Esophagus muscularis mucosa (tissue), 4 donors: Measurements from ENCODE around the gene FTO. TPM values are rescaled to one million over a fixed set of nuclear protein-coding genes. Genes with fewer than 3 reads are reported as not detected.

ENCODE experiments used
- DNase-seq: peaks from one replicate; pipeline ENCODE4 v3.0.0-alpha.2; 2017; ENCODE audit errors: extremely low spot score
- H3K27ac ChIP-seq, 4 donors: fragments of 200-600 bp; sonication (generic); replicated peaks in 1 of 4; 1 replicate in 3 of 4; 2 replicates in 1 of 4; pipeline ENCODE4 v1.5.1; 2016 to 2019; ENCODE audit warnings: mild to moderate bottlenecking in 1 of 4
- H3K27me3 ChIP-seq, 4 donors: fragments of 200-600 bp; sonication (generic); one replicate each; pipeline versions ENCODE4 v1.5.1 to v1.6.0; 2016 to 2019
- H3K36me3 ChIP-seq, 4 donors: fragments of 200-600 bp; sonication (generic); one replicate each; pipeline ENCODE4 v1.5.1; 2016 to 2019
- H3K4me1 ChIP-seq, 4 donors: fragments of 200-600 bp; sonication (generic); one replicate each; pipeline ENCODE4 v1.5.1; 2016 to 2019
- H3K4me3 ChIP-seq, 4 donors: fragments of 200-600 bp; sonication (generic); 1 replicate in 2 of 4; 2 replicates in 2 of 4; pipeline ENCODE4 v1.5.1; 2016 to 2019; ENCODE audit warnings: mild to moderate bottlenecking in 4 of 4, moderate library complexity in 1 of 4
- H3K9me3 ChIP-seq, 4 donors: fragments of 200-600 bp; sonication (generic); 1 replicate in 3 of 4; 2 replicates in 1 of 4; pipeline ENCODE4 v1.5.1; 2016 to 2019
- CTCF ChIP-seq, 3 experiments: fragments of 200-600 bp in 2 of 3; fragments of 450-650 bp in 1 of 3; sonication (generic) in 2 of 3; IDR thresholded peaks; one replicate each; pipeline ENCODE4 v1.5.1; 2017 to 2019; ENCODE audit warnings: antibody characterized with exemption in 3 of 3, mild to moderate bottlenecking in 2 of 3, moderate library complexity in 1 of 3
- EP300 ChIP-seq: sonication (generic); formaldehyde crosslinking; IDR thresholded peaks from one replicate; pipeline ENCODE4 v1.6.1; 2017; ENCODE audit warnings: antibody characterized with exemption
- POLR2A ChIP-seq: fragments of 450-650 bp; IDR thresholded peaks from one replicate; pipeline ENCODE4 v1.6.1; 2017; ENCODE audit warnings: antibody characterized with exemption, moderate library complexity, mild to moderate bottlenecking, low read depth
- POLR2AphosphoS5 ChIP-seq, 2 donors: sonication (generic); formaldehyde crosslinking; IDR thresholded peaks; one replicate each; pipeline ENCODE4 v1.6.1; 2017; ENCODE audit warnings: antibody characterized with exemption in 2 of 2
- WGBS: methylation state at CpG from one replicate; pipeline ENCODE4 v1.1.5; 2018; 5-methylcytosine and 5-hydroxymethylcytosine counted together
- intact Hi-C: fragments of 100-400 bp; cut with DNase I; formaldehyde crosslinking; loops from one replicate; pipeline ENCODE4 v1.15.1; 2023
- total RNA-seq, 4 donors: library from RNA; depleted of rRNA; stranded (reverse); fragments of >200 nt; gene quantifications; one replicate each; pipeline versions ENCODE4 v1.1.0 to v1.2.1, GENCODE V29; 2016

Gene FTO
- total RNA-seq, 4 donors from 2014 or later, result 101 to 121 (median 112) TPM

GRCh38 chr16:53937161-53937880 lies 233.4 kb downstream of the FTO start:
- peaks cover 0 to 19% (median 11%) of the 10 kb centered on the region in 4 donors for H3K4me1 ChIP-seq
- no peak for TF ChIP-seq POLR2A
- TF ChIP-seq POLR2AphosphoS5 (IDR thresholded peaks at IDR 0.05), result no peak
- no peak for TF ChIP-seq EP300
- no peak for TF ChIP-seq CTCF (IDR thresholded peaks at IDR 0.05)
- H3K27me3 ChIP-seq, result no peaks in the 10 kb centered on the region
- no peak for DNase-seq
- H3K9me3 ChIP-seq, result no peaks in the 10 kb centered on the region
- intact Hi-C loops, result no loop called here
- H3K36me3 ChIP-seq, result peaks cover 0 to 9% (median 4%) of the 10 kb centered on the region in 4 donors
- no peak overlapping the region for H3K27ac ChIP-seq
- WGBS, result 64% methylated on average over 10 of the region's 10 CpGs
- H3K4me3 ChIP-seq, result no peak overlapping the region

GRCh38 chr16:53944025-53944424 lies 240.1 kb downstream of the FTO start:
- Histone ChIP-seq H3K36me3 (no peaks in the 10 kb centered on the region), H3K9me3 (no peaks in the 10 kb centered on the region), H3K4me1 (peaks cover 0 to 8% (median 0%) of the 10 kb centered on the region in 4 donors), H3K27ac (no peak overlapping the region), H3K27me3 (no peaks in the 10 kb centered on the region), H3K4me3 (no peak overlapping the region)
- intact Hi-C loops, result no loop called here
- no peak for TF ChIP-seq POLR2A
- no peak for TF ChIP-seq POLR2AphosphoS5 (IDR thresholded peaks at IDR 0.05)
- TF ChIP-seq EP300, result no peak
- TF ChIP-seq CTCF (IDR thresholded peaks at IDR 0.05), result no peak
- DNase-seq, result no peak
- WGBS, result 100% methylated on average over 2 of the region's 2 CpGs

GRCh38 chr16:53945996-53946395 lies 242.0 kb downstream of the FTO start:
- Histone ChIP-seq H3K36me3 (no peaks in the 10 kb centered on the region), H3K4me1 (peaks cover 0 to 15% (median 3%) of the 10 kb centered on the region in 4 donors), H3K4me3 (no peak overlapping the region), H3K27ac (no peak overlapping the region), H3K27me3 (no peaks in the 10 kb centered on the region), H3K9me3 (no peaks in the 10 kb centered on the region)
- DNase-seq, result no peak
- intact Hi-C loops, result no loop called here
- TF ChIP-seq EP300 (no peak), CTCF (IDR thresholded peaks at IDR 0.05) (peak; percentile 28 to 45 (median 41))
- 81% methylated on average over 2 of the region's 2 CpGs for WGBS

GRCh38 chr16:53946746-53947386 lies 242.9 kb downstream of the FTO start:
- no peaks in the 10 kb centered on the region for H3K27me3 ChIP-seq
- 84% methylated on average over 5 of the region's 5 CpGs for WGBS
- no peak overlapping the region for H3K4me3 ChIP-seq
- intact Hi-C loops, result no loop called here
- H3K4me1 ChIP-seq, result peaks cover 0 to 17% (median 5%) of the 10 kb centered on the region in 4 donors
- no peak for DNase-seq
- H3K9me3 ChIP-seq, result no peaks in the 10 kb centered on the region
- H3K36me3 ChIP-seq, result no peaks in the 10 kb centered on the region
- TF ChIP-seq EP300, result no peak
- TF ChIP-seq POLR2AphosphoS5 (IDR thresholded peaks at IDR 0.05), result no peak
- no peak for TF ChIP-seq POLR2A
- TF ChIP-seq CTCF (IDR thresholded peaks at IDR 0.05), result no peak
- H3K27ac ChIP-seq, result no peak overlapping the region
